Measurements from ENCODE around the gene DPP7.

DNA sequence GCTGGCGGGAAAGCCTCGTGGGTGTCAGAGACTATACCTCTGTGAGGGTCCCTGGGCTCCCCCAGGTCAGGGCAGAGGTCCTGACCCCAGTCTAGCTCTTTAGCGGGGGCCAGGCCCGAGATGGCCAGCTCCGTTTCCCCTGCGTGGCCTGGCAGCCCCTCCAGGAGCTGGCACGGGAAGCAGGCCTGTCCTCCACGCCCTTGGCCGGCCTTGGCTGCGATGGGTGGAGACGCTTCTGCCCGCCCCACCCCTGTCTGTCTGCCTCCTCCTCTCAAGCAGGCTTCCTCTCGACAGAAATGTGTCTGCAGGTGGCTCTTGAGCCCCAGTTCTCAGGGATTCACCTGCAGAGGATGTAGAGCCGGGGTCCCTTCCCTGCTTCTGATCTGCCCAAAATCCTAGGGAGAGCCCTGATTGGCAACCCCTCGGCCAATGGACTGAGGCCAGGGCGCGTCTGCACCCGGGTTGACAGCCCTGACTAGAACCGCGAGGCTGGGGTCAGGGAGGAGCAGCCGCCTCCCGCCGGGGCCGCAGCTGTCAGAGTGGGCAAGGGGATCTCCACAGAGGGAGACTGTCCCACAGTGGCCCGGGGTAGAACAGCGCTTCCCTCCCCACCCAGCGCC, 21.8 kb upstream of the DPP7 start:
- no peak for TF ChIP-seq MAFK (IDR thresholded peaks at IDR 0.05; ENCODE audit: low read depth, low read length)
- TF ChIP-seq SRF (IDR thresholded peaks at IDR 0.05; ENCODE audit: low read depth, low read length), result no peak
- TF ChIP-seq, protein P1, sequence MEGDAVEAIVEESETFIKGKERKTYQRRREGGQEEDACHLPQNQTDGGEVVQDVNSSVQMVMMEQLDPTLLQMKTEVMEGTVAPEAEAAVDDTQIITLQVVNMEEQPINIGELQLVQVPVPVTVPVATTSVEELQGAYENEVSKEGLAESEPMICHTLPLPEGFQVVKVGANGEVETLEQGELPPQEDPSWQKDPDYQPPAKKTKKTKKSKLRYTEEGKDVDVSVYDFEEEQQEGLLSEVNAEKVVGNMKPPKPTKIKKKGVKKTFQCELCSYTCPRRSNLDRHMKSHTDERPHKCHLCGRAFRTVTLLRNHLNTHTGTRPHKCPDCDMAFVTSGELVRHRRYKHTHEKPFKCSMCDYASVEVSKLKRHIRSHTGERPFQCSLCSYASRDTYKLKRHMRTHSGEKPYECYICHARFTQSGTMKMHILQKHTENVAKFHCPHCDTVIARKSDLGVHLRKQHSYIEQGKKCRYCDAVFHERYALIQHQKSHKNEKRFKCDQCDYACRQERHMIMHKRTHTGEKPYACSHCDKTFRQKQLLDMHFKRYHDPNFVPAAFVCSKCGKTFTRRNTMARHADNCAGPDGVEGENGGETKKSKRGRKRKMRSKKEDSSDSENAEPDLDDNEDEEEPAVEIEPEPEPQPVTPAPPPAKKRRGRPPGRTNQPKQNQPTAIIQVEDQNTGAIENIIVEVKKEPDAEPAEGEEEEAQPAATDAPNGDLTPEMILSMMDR (IDR thresholded peaks at IDR 0.05; ENCODE audit: control extremely low read depth in 1 of 3, insufficient read depth in 1 of 3, low read depth in 1 of 3, low read length in 3 of 3), result no peak
- no peak for TF ChIP-seq TBP (IDR thresholded peaks at IDR 0.05; ENCODE audit: low read depth, low read length)
- no peak for TF ChIP-seq CHD2 (IDR thresholded peaks at IDR 0.05; ENCODE audit: low read length)
- no peak for TF ChIP-seq CREB1 (IDR thresholded peaks at IDR 0.05)
- TF ChIP-seq EZH2 (IDR thresholded peaks at IDR 0.05; ENCODE audit: low read depth, low read length, severe bottlenecking), result no peak
